Bronchial epithelial cell (primary cell): Measurements from ENCODE around the gene OPCML. TPM values are rescaled to one million over a fixed set of nuclear protein-coding genes. Genes with fewer than 3 reads are reported as not detected.

Experiments used
- DNase-seq: peaks from one replicate; pipeline ENCODE4 v3.0.0-alpha.2; 2010; ENCODE audit warnings: low read depth
- FAIRE-seq: peaks from 2 replicates; lab custom pipeline; 2011; peaks lifted over from hg19 to GRCh38; lab: Jason Lieb, UNC
- H3K27me3 ChIP-seq: 2 replicates; pipeline ENCODE4 v1.5.1; 2011; ENCODE audit warnings: low read length; ENCODE audit not compliant: control insufficient read depth, insufficient read depth
- H3K36me3 ChIP-seq: 2 replicates; pipeline ENCODE4 v1.5.1; 2011; ENCODE audit warnings: low read length; ENCODE audit not compliant: control insufficient read depth, insufficient read depth
- H3K4me3 ChIP-seq: 2 replicates; pipeline ENCODE4 v1.5.1; 2011; ENCODE audit warnings: mild to moderate bottlenecking, low read depth, low read length, control low read depth
- total RNA-seq: library from RNA; depleted of rRNA; stranded (reverse); fragments of >200 nt; gene quantifications from 2 replicates; pipeline ENCODE4 v1.2.1, GENCODE V29; 2014
- TF ChIP-seq, protein P1 (sequence below): IDR thresholded peaks from 2 replicates; pipeline ENCODE4 v1.5.1; 2011; ENCODE audit warnings: mild to moderate bottlenecking, moderate library complexity, low read length, control low read depth, inconsistent platforms; ENCODE audit not compliant: insufficient read depth, severe bottlenecking

Gene OPCML
- total RNA-seq, 1 donor from 2014 or later = not detected

DNA sequence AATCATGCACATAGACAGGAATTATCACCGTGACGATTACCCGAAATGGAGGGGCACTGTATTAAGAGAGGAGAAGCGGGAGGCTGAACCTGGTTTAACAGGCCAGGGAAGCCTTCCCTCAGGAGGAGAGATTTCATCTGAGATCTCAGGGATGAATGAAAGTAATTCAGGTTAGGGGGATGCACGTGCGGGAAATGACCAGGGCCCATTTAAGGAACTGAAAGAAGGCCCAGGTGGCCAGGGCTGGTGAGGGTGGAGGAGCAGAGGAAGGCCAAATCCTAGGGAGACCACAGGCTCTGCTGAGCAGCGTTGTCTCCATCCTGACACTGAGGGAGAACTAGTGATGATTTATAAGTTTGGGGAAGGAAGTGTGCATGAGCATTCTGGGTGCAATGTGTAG, 16.3 kb upstream of the OPCML start:
- no peak for DNase-seq
- no peak for FAIRE-seq
- Histone ChIP-seq H3K27me3 (no peaks in the 10 kb centered on the region), H3K36me3 (no peaks in the 10 kb centered on the region), H3K4me3 (no peak overlapping the region)
- TF ChIP-seq, protein P1, sequence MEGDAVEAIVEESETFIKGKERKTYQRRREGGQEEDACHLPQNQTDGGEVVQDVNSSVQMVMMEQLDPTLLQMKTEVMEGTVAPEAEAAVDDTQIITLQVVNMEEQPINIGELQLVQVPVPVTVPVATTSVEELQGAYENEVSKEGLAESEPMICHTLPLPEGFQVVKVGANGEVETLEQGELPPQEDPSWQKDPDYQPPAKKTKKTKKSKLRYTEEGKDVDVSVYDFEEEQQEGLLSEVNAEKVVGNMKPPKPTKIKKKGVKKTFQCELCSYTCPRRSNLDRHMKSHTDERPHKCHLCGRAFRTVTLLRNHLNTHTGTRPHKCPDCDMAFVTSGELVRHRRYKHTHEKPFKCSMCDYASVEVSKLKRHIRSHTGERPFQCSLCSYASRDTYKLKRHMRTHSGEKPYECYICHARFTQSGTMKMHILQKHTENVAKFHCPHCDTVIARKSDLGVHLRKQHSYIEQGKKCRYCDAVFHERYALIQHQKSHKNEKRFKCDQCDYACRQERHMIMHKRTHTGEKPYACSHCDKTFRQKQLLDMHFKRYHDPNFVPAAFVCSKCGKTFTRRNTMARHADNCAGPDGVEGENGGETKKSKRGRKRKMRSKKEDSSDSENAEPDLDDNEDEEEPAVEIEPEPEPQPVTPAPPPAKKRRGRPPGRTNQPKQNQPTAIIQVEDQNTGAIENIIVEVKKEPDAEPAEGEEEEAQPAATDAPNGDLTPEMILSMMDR = no peak

DNA sequence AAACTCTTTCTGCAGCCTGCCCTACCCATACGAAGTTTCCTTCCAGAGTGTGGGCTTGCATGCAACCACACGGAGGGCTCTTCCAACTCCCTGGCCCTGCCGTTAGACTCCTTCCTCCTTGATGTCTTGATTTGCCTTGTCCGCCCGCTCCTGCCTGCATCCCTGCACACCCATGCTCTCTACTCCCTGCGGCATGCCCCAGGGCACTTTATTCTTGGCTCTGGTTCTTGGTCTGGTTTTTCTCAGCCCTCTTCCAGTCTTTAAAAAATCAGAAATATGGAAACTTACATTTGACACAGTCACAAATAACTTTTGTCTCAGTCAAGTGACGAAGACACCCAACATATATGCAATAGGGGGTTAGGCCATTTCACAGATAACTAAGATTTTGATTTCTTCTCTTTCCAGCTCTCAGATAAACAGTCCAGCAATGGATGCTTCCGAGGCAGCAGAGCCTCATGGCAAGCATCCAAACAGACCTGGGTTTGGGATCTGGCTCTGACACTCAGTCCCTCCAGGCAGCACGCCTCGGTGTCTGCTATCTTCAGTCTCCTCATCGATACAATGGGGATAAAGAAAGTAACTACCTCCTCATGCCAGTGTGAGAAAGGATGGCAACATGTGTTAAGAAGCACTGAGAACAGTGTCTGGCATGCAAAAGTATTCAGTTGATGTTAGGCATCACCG, 15.7 kb upstream of the OPCML start:
- Histone ChIP-seq H3K36me3 (no peaks in the 10 kb centered on the region), H3K4me3 (no peak overlapping the region), H3K27me3 (no peaks in the 10 kb centered on the region)
- FAIRE-seq (no peak), DNase-seq (no peak)
- TF ChIP-seq, protein P1 = no peak

DNA sequence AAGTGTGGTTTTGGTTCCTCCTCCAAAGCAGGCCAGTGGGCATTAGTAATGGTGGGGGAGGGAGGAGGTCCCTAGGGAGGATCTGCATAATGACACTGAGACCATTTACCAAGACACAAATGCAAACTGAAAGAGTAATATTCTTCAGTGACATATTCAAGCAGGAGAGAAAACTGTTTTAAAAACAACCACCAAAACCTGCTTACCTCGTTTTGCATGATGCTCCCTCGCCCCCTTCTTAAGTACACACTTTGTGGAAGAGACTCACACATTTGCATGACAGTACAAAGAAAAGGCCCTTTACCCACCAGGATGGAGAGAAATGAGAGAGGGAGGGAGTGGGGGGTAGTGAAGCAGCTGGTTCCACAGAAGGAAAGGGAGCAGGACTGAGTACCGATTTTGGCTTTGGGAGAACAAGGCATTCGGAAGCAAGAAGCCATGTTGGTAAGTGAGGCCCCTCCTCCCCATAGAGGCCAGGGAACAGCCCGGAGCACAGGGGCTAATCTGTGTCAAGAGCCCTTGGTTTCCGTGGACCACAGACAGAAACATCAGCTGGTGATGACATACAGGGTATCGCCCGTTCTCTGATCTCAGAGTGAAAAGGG, 13.0 kb upstream of the OPCML start:
- Histone ChIP-seq H3K36me3 (no peaks in the 10 kb centered on the region), H3K4me3 (no peak overlapping the region), H3K27me3 (no peaks in the 10 kb centered on the region)
- TF ChIP-seq, protein P1 = no peak
- no peak for FAIRE-seq
- DNase-seq = no peak

DNA sequence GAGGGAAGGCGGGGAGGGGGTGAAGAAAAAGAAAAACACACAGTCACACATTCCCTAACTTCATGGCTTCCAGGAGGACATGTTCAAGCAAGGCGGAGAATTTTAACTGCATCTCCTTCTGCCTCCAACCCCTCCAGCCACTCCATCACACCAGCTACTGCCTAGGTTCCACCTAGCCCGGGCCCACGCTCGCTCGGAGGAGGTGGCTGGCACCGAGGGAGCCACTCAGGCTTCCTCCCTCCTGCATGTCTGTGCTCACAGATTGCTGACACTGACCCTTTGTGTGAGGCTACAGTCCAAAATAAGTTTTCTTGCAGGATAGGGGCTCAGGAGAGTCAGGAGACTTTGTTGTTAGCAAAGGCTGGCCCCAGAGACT, 9.4 kb upstream of the OPCML start:
- FAIRE-seq (no peak), DNase-seq (no peak)
- H3K4me3 ChIP-seq = no peak overlapping the region
- TF ChIP-seq, protein P1 = no peak
- H3K27me3 ChIP-seq = no peaks in the 10 kb centered on the region
- H3K36me3 ChIP-seq = no peaks in the 10 kb centered on the region

DNA sequence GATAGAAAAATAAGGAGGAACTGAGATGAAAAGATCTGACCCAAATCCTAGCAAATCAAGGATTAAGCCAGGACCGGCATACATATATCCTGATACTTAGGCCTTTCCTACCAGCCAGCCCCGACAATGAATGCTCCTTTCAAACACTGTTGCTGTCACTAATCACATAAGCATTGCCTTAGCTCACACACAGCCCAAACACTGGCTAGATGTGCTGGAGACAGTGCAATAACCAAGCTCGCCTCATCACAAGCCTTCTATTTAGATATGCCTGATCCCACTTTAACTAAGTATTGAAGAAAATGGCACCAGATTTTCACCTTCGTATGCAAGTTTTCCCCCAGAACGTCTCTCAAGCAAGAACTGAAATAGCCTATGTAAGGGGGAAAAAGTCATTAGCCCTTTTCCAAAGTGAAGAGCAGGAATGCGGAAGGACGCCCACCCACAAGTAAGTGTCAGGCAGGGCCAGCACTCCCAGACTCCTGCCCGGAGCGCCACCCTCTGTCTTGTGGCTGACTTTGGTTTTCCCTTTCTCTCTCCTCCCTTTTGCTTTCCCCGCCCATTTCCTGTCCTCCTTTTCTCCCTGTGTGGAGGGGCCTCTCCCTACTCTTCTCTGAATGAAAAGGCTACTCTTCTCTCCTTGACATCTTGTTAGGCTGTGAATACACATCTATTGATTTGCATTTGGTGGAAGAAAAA, 8.9 kb upstream of the OPCML start:
- TF ChIP-seq, protein P1 = no peak
- DNase-seq (no peak), FAIRE-seq (no peak)
- Histone ChIP-seq H3K27me3 (no peaks in the 10 kb centered on the region), H3K4me3 (no peak overlapping the region), H3K36me3 (no peaks in the 10 kb centered on the region)
